PC-3 (cell line): ENCODE results near the gene TMEM150A. TPM values are rescaled to one million over a fixed set of nuclear protein-coding genes. Genes with fewer than 3 reads are reported as not detected.

ENCODE experiments used
- ATAC-seq: fragments of 200-7000 bp; cut with Tn5 transposase; 2 replicates; pipeline ENCODE4 v1.9.1; 2020; ENCODE audit warnings: mild to moderate bottlenecking, moderate library complexity
- Bru-seq: library from RNA; stranded (reverse); fragments of 400-500 nt; gene quantifications from one replicate; lab custom pipeline; 2021; lab: Mats Ljungman, UMichigan
- BruChase-seq, 2 experiments: library from RNA; stranded (reverse); fragments of 400-500 nt; gene quantifications; one replicate each; lab custom pipeline; 2021; lab: Mats Ljungman, UMichigan
- BruUV-seq: library from RNA; stranded (reverse); fragments of 400-500 nt; replicated peaks from 2 replicates; lab custom pipeline; 2021; lab: Mats Ljungman, UMichigan
- CTCF ChIA-PET: fragments of 300-600 bp; sonication (Branson Sonifier 250); formaldehyde crosslinking; loops from one replicate; lab custom pipeline; 2022; ENCODE audit warnings: antibody characterized with exemption; lab: Charles Lee
- POLR2A ChIA-PET: fragments of 300-600 bp; sonication (Branson Sonifier 250); formaldehyde crosslinking; loops from one replicate; lab custom pipeline; 2022; ENCODE audit warnings: antibody characterized with exemption; ENCODE audit not compliant: unreplicated experiment; lab: Charles Lee
- DNase-seq: peaks from one replicate; pipeline ENCODE4 v3.0.0-alpha.2; 2015
- H2AFZ ChIP-seq: fragments of 300-600 bp; sonication (generic); 2 replicates; pipeline ENCODE4 v1.6.0; 2016; ENCODE audit warnings: antibody characterized with exemption, low read length
- H3F3A ChIP-seq: fragments of 300-600 bp; sonication (generic); one replicate; pipeline ENCODE4 v1.6.0; 2017; ENCODE audit warnings: antibody characterized with exemption, low read length, control low read depth, mild to moderate bottlenecking; ENCODE audit not compliant: unreplicated experiment
- H3K27ac ChIP-seq: fragments of 300-600 bp; sonication (generic); 2 replicates; pipeline ENCODE4 v1.5.1; 2016; ENCODE audit warnings: mild to moderate bottlenecking, low read length
- H3K27me3 ChIP-seq: fragments of 300-600 bp; sonication (generic); 2 replicates; pipeline ENCODE4 v1.6.1; 2016; ENCODE audit warnings: low read length, mixed read lengths
- H3K36me3 ChIP-seq: fragments of 300-600 bp; sonication (generic); 2 replicates; pipeline ENCODE4 v1.6.1; 2016; ENCODE audit warnings: low read depth, mixed run types, low read length, mixed read lengths
- H3K4me1 ChIP-seq: fragments of 300-600 bp; sonication (generic); 2 replicates; pipeline ENCODE4 v1.5.1; 2016; ENCODE audit warnings: low read length; ENCODE audit not compliant: insufficient read depth
- H3K4me2 ChIP-seq: fragments of 300-600 bp; sonication (generic); 2 replicates; pipeline ENCODE4 v1.6.0; 2016; ENCODE audit warnings: low read length
- H3K4me3 ChIP-seq: fragments of 300-600 bp; sonication (generic); 2 replicates; pipeline ENCODE4 v1.5.1; 2016; ENCODE audit warnings: mild to moderate bottlenecking, low read length, mixed read lengths
- H3K79me2 ChIP-seq: fragments of 300-600 bp; sonication (generic); 2 replicates; pipeline ENCODE4 v1.6.1; 2017; ENCODE audit warnings: low read length, mixed read lengths
- H3K9ac ChIP-seq: fragments of 300-600 bp; sonication (generic); 2 replicates; pipeline ENCODE4 v1.6.0; 2016; ENCODE audit warnings: mild to moderate bottlenecking, low read length
- H3K9me2 ChIP-seq: fragments of 300-600 bp; sonication (generic); replicated peaks from 2 replicates; pipeline ENCODE4 v1.6.1; 2016; ENCODE audit warnings: mixed run types, low read length, mixed read lengths
- H3K9me3 ChIP-seq: fragments of 300-600 bp; sonication (generic); 2 replicates; pipeline ENCODE4 v1.6.1; 2016; ENCODE audit warnings: low read length, mixed read lengths
- H4K20me1 ChIP-seq: fragments of 300-600 bp; sonication (generic); 2 replicates; pipeline ENCODE4 v1.6.1; 2016; ENCODE audit warnings: low read length, mixed read lengths
- EZH2 ChIP-seq: fragments of 300-600 bp; sonication (generic); IDR thresholded peaks from one replicate; pipeline ENCODE4 v1.6.1; 2017; ENCODE audit warnings: antibody characterized with exemption, mild to moderate bottlenecking, low read length; ENCODE audit not compliant: unreplicated experiment
- EZH2phosphoT487 ChIP-seq: fragments of 300-600 bp; sonication (generic); IDR thresholded peaks from 2 replicates; pipeline ENCODE4 v1.6.1; 2018; ENCODE audit warnings: mild to moderate bottlenecking, antibody characterized with exemption, low read length, borderline replicate concordance
- intact Hi-C: fragments of 100-400 bp; cut with micrococcal nuclease; formaldehyde crosslinking; loops from 2 replicates; pipeline ENCODE4 v1.9.0; 2023
- long read RNA-seq: library from polyadenylated mRNA; unstranded; transcript quantifications from one replicate; pipeline ENCODE4 v2.0.0, GENCODE V29; 2021; ENCODE audit not compliant: unreplicated experiment
- total RNA-seq: library from RNA; depleted of rRNA; stranded (reverse); fragments of >200 nt; gene quantifications from 2 replicates; pipeline ENCODE4 v1.2.3, GENCODE V29; 2014; rRNA removed
- TF ChIP-seq, protein P1 (sequence below): fragments of 300-600 bp; sonication (generic); conservative IDR thresholded peaks from 2 replicates; pipeline ENCODE4 v1.5.1; 2017; ENCODE audit warnings: antibody characterized with exemption, low read depth, mild to moderate bottlenecking, low read length

Gene TMEM150A, protein sequence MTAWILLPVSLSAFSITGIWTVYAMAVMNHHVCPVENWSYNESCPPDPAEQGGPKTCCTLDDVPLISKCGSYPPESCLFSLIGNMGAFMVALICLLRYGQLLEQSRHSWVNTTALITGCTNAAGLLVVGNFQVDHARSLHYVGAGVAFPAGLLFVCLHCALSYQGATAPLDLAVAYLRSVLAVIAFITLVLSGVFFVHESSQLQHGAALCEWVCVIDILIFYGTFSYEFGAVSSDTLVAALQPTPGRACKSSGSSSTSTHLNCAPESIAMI
- 3.9 and 4.9 TPM in 2 replicates for total RNA-seq
- Bru-seq, nascent RNA = percentile 48 among the genes with signal in this experiment
- percentile 52 among the genes with signal in this experiment for BruChase-seq, experiment 1, labeled RNA remaining after a 6-hour chase
- percentile 57 among the genes with signal in this experiment for BruChase-seq, experiment 2, labeled RNA remaining after a 2-hour chase
- long read RNA-seq, transcript TMEM150A-201 (7 exons, 1,484 nt) = major isoform, 8 of 46 reads
- long read RNA-seq, transcript TMEM150A-203 (7 exons, 1,776 nt) = minor isoform, 7 of 46 reads
- long read RNA-seq, transcript TMEM150A-202 (8 exons, 1,518 nt) = major isoform, 8 of 46 reads
- long read RNA-seq, partial matches to known transcripts = 6 of 46 reads
- long read RNA-seq, other reads (novel, unspliced or antisense) = 17 of 46 reads

GRCh38 chr2:85602476-85603234, at the start of gene TMEM150A:
TSS of gene TMEM150A (minus strand) at chr2:85602698. CDS start at chr2:85601948, 750 bp downstream.
- no peaks in the 10 kb centered on the region for H3K9me3 ChIP-seq
- peaks cover 3% of the 10 kb centered on the region; the same call in 1 of the 2 replicates for H3K36me3 ChIP-seq
- TSS peak; percentile 32 for BruUV-seq
- ChIA-PET CTCF (interaction anchor here (0.5 kb wide), 1 partner anchor 61 kb away, joined by 3 read pairs; no protein-coding TSS in a partner anchor), POLR2A (no interaction called here)
- peak within 1 kb of the TSS; percentile 6; the same call in 1 of the 2 replicates for H3K27ac ChIP-seq
- H2AFZ ChIP-seq = peak within 1 kb of the TSS; percentile 88
- H3K4me1 ChIP-seq = peaks cover 4% of the 10 kb centered on the region; the same call in 1 of the 2 replicates
- H4K20me1 ChIP-seq = no peaks in the 10 kb centered on the region
- H3F3A ChIP-seq = no peaks in the 10 kb centered on the region
- peak within 1 kb of the TSS; percentile 64 for H3K9ac ChIP-seq
- H3K79me2 ChIP-seq = no peaks in the 10 kb centered on the region
- peak within 1 kb of the TSS; percentile 79 for H3K4me3 ChIP-seq
- ATAC-seq (peak; percentile 94), DNase-seq (peak; percentile 91)
- H3K27me3 ChIP-seq = no peaks in the 10 kb centered on the region
- intact Hi-C loops = loop anchor here (1.0 to 5.0 kb wide), 4 partner anchors 9 to 275 kb away; partner anchors contain the start of genes GGCX, TGOLN2 and VAMP5
- H3K4me2 ChIP-seq = peak within 1 kb of the TSS; percentile 95
- H3K9me2 ChIP-seq = no peaks in the 10 kb centered on the region
- TF ChIP-seq, protein P1, sequence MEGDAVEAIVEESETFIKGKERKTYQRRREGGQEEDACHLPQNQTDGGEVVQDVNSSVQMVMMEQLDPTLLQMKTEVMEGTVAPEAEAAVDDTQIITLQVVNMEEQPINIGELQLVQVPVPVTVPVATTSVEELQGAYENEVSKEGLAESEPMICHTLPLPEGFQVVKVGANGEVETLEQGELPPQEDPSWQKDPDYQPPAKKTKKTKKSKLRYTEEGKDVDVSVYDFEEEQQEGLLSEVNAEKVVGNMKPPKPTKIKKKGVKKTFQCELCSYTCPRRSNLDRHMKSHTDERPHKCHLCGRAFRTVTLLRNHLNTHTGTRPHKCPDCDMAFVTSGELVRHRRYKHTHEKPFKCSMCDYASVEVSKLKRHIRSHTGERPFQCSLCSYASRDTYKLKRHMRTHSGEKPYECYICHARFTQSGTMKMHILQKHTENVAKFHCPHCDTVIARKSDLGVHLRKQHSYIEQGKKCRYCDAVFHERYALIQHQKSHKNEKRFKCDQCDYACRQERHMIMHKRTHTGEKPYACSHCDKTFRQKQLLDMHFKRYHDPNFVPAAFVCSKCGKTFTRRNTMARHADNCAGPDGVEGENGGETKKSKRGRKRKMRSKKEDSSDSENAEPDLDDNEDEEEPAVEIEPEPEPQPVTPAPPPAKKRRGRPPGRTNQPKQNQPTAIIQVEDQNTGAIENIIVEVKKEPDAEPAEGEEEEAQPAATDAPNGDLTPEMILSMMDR = no peak; the same call in 1 of the 2 replicates
- TF ChIP-seq EZH2phosphoT487 (no peak), EZH2 (no peak)

DNA sequence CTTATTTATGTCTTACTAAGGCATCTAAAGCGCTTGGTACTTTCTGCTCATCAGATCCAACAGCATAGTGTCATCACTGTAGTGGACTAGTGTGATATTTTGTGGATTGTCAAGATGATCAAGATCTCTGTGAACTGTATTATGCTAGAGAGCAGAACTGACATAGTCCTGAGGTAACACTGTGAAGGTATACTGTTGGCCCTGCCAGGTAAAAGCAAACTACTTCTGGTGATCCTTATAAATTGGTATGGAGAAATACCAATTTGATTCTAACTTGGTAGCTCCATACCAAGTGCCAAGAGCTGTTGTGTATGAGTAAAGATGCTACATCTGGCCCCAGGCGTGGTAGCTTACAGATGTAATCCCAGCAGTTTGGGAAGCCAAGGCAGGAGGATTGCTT, 49.6 kb upstream of the TMEM150A start:
- TF ChIP-seq EZH2 = no peak
- TF ChIP-seq EZH2phosphoT487 = no peak
- TF ChIP-seq, protein P1 = no peak
- BruUV-seq = no TSS peak
- no peak overlapping the region for H3K27ac ChIP-seq
- H3K4me3 ChIP-seq = no peak overlapping the region
- no peaks in the 10 kb centered on the region for H3K9me2 ChIP-seq
- no peak overlapping the region for H3K4me2 ChIP-seq
- H3F3A ChIP-seq = peaks cover 3% of the 10 kb centered on the region
- ChIA-PET POLR2A (no interaction called here), CTCF (no interaction called here)
- no peaks in the 10 kb centered on the region for H3K9me3 ChIP-seq
- DNase-seq = no peak
- intact Hi-C loops = no loop called here
- H3K9ac ChIP-seq = no peak overlapping the region
- peaks cover 43% of the 10 kb centered on the region for H3K36me3 ChIP-seq
- H3K27me3 ChIP-seq = no peaks in the 10 kb centered on the region
- H2AFZ ChIP-seq = no peak overlapping the region
- no peaks in the 10 kb centered on the region for H3K79me2 ChIP-seq
- ATAC-seq = no peak
- no peaks in the 10 kb centered on the region; the same call in 1 of the 2 replicates for H4K20me1 ChIP-seq
- H3K4me1 ChIP-seq = peaks cover 35% of the 10 kb centered on the region
